ENCODE measurements around the gene DUOX1.

The DUOX1 gene

GRCh38 chr15:45138814-45139765 lies 9.3 kb downstream of the DUOX1 start:
- peaks cover 11% of the 10 kb centered on the region for H3K4me1 Mint-ChIP-seq (ENCODE audit: low read depth)
- H3K27me3 Mint-ChIP-seq (ENCODE audit: low read depth) = peaks cover 19% of the 10 kb centered on the region
- no peaks in the 10 kb centered on the region for H3K36me3 Mint-ChIP-seq (ENCODE audit: low read depth)
- H3K4me3 Mint-ChIP-seq = no peak overlapping the region
- no peaks in the 10 kb centered on the region for H3K9me3 Mint-ChIP-seq
- no peak overlapping the region for H3K27ac Mint-ChIP-seq

DNA sequence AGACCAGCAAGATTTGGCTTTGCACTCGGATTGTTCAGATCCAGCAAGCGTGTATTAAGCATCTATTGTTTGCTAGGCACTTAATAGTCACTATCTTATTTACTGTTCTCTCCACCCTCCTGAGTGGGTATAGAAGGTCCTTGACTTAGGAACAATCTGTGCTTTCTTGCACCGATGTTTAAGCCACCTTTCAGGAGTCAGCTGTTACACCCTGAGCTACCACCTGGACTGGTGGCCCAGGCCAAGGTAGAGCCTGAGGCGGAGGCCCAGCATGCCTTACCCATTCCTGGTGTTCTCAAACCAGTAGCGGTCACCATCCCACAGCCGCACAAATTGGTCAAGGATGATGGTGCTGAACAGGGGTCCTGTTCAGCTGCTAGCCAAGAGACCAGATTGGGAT lies 10.0 kb downstream of the DUOX1 start:
- peaks cover 12% of the 10 kb centered on the region for H3K27me3 Mint-ChIP-seq (ENCODE audit: low read depth)
- H3K9me3 Mint-ChIP-seq = no peaks in the 10 kb centered on the region
- no peaks in the 10 kb centered on the region for H3K36me3 Mint-ChIP-seq (ENCODE audit: low read depth)
- peaks cover 7% of the 10 kb centered on the region for H3K4me1 Mint-ChIP-seq (ENCODE audit: low read depth)
- no peak overlapping the region for H3K27ac Mint-ChIP-seq
- no peak overlapping the region for H3K4me3 Mint-ChIP-seq

- Mint-ChIP-seq H3K27me3 (ENCODE audit: low read depth) (peaks cover 10% of the 10 kb centered on the region), H3K4me3 (no peak overlapping the region), H3K27ac (no peak overlapping the region), H3K36me3 (ENCODE audit: low read depth) (no peaks in the 10 kb centered on the region), H3K9me3 (no peaks in the 10 kb centered on the region), H3K4me1 (ENCODE audit: low read depth) (peaks cover 5% of the 10 kb centered on the region)
These were observed 10.9 kb downstream of the DUOX1 start for GRCh38 chr15:45140557-45141250.

DNA sequence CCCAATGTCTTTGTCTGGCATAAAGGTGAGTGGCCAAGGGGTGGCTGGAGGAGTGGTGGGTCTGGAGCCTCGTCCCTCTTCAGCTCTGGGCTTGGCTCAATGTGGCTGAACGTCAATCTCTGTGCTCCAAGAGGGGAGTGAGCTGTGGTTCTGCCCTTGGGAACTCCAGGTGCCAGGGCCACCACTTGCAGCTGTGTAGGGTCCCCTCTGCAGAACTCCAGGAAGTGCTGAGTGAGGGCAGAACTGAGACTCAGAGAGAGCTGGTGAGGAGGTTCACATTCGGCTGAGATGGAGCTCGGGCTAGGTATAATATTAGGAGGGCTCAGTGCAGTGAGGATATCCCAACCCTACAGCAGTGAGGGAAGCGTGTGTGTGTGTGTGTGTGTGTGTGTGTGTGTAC lies 11.6 kb downstream of the DUOX1 start:
- Mint-ChIP-seq H3K4me1 (ENCODE audit: low read depth) (peaks cover 2% of the 10 kb centered on the region), H3K36me3 (ENCODE audit: low read depth) (no peaks in the 10 kb centered on the region), H3K27me3 (ENCODE audit: low read depth) (peaks cover 6% of the 10 kb centered on the region), H3K4me3 (no peak overlapping the region), H3K9me3 (no peaks in the 10 kb centered on the region), H3K27ac (no peak overlapping the region)

DNA sequence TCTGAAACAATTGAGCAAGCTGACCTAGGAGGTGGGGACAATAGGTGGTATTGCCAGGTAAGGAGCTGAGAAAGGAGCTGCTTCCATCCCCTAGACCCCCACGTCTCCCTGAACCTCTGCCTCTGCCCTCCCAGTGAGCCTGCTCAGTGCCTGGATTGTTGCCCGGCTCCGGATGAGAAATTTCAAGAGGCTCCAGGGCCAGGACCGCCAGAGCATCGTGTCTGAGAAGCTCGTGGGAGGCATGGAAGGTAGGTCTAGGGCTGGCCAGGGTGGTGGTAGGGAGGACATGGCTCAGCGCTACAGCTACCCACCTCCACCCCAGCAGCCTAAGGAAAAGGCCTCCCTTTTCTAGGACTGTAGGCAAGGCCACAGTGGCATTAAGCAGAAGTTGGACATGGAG lies 13.3 kb downstream of the DUOX1 start:
- H3K27me3 Mint-ChIP-seq (ENCODE audit: low read depth) = no peaks in the 10 kb centered on the region

GRCh38 chr15:45143946-45144345 lies 14.2 kb downstream of the DUOX1 start:
- Mint-ChIP-seq H3K36me3 (ENCODE audit: low read depth) (no peaks in the 10 kb centered on the region), H3K27ac (no peak overlapping the region), H3K4me1 (ENCODE audit: low read depth) (no peaks in the 10 kb centered on the region), H3K9me3 (no peaks in the 10 kb centered on the region), H3K4me3 (no peak overlapping the region), H3K27me3 (ENCODE audit: low read depth) (no peaks in the 10 kb centered on the region)

More for the DNA sequence above, 13.3 kb downstream of the DUOX1 start:
- no peaks in the 10 kb centered on the region for H3K9me3 Mint-ChIP-seq
- no peaks in the 10 kb centered on the region for H3K36me3 Mint-ChIP-seq (ENCODE audit: low read depth)
- H3K4me3 Mint-ChIP-seq = no peak overlapping the region
- no peak overlapping the region for H3K27ac Mint-ChIP-seq
- no peaks in the 10 kb centered on the region for H3K4me1 Mint-ChIP-seq (ENCODE audit: low read depth)

GRCh38 chr15:45144775-45145174 lies 15.0 kb downstream of the DUOX1 start:
- no peaks in the 10 kb centered on the region for H3K9me3 Mint-ChIP-seq
- no peak overlapping the region for H3K27ac Mint-ChIP-seq

GRCh38 chr15:45146405-45146804 lies 16.6 kb downstream of the DUOX1 start:
- Mint-ChIP-seq H3K4me1 (ENCODE audit: low read depth) (no peaks in the 10 kb centered on the region), H3K36me3 (ENCODE audit: low read depth) (no peaks in the 10 kb centered on the region), H3K4me3 (no peak overlapping the region), H3K27ac (no peak overlapping the region), H3K27me3 (ENCODE audit: low read depth) (no peaks in the 10 kb centered on the region), H3K9me3 (no peaks in the 10 kb centered on the region)

More at GRCh38 chr15:45144775-45145174, 15.0 kb downstream of the DUOX1 start:
- H3K36me3 Mint-ChIP-seq (ENCODE audit: low read depth) = no peaks in the 10 kb centered on the region
- H3K4me3 Mint-ChIP-seq = no peak overlapping the region
- no peaks in the 10 kb centered on the region for H3K4me1 Mint-ChIP-seq (ENCODE audit: low read depth)
- no peaks in the 10 kb centered on the region for H3K27me3 Mint-ChIP-seq (ENCODE audit: low read depth)

GRCh38 chr15:45147606-45148005 lies 17.8 kb downstream of the DUOX1 start:
- Mint-ChIP-seq H3K4me1 (ENCODE audit: low read depth) (no peaks in the 10 kb centered on the region), H3K27me3 (ENCODE audit: low read depth) (no peaks in the 10 kb centered on the region), H3K4me3 (no peak overlapping the region), H3K27ac (no peak overlapping the region), H3K36me3 (ENCODE audit: low read depth) (peaks cover 4% of the 10 kb centered on the region), H3K9me3 (no peaks in the 10 kb centered on the region)

- no peaks in the 10 kb centered on the region for H3K9me3 Mint-ChIP-seq
- H3K4me1 Mint-ChIP-seq (ENCODE audit: low read depth) = no peaks in the 10 kb centered on the region
- no peak overlapping the region for H3K4me3 Mint-ChIP-seq
- H3K36me3 Mint-ChIP-seq (ENCODE audit: low read depth) = peaks cover 4% of the 10 kb centered on the region
- H3K27ac Mint-ChIP-seq = no peak overlapping the region
- H3K27me3 Mint-ChIP-seq (ENCODE audit: low read depth) = no peaks in the 10 kb centered on the region
These were observed 18.6 kb downstream of the DUOX1 start for GRCh38 chr15:45148076-45149059.

GRCh38 chr15:45149060-45149459 lies 19.3 kb downstream of the DUOX1 start:
- Mint-ChIP-seq H3K9me3 (no peaks in the 10 kb centered on the region), H3K27me3 (ENCODE audit: low read depth) (no peaks in the 10 kb centered on the region), H3K4me1 (ENCODE audit: low read depth) (no peaks in the 10 kb centered on the region), H3K4me3 (no peak overlapping the region), H3K36me3 (ENCODE audit: low read depth) (peaks cover 4% of the 10 kb centered on the region), H3K27ac (no peak overlapping the region)

DNA sequence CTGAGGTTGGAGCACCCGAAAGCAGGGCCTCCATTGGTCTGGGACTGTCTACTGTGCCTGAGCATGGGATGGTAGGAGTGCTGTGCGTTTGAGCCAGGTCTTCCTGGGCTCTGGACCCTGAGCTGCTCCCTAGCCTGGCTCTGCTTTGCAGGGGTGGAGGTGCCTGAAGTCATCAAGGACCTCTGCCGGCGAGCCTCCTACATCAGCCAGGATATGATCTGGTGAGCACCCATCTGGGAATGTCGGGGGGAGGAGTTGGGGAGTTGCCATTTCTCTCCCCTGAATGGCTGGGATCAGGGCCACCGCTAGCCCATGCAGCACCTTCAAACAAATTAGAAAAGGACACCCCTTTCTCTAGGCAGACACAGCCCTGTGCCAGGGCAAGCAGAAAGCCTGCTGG lies 20.7 kb downstream of the DUOX1 start:
- H3K36me3 Mint-ChIP-seq (ENCODE audit: low read depth) = peaks cover 4% of the 10 kb centered on the region
- no peaks in the 10 kb centered on the region for H3K9me3 Mint-ChIP-seq
- no peaks in the 10 kb centered on the region for H3K4me1 Mint-ChIP-seq (ENCODE audit: low read depth)
- H3K27ac Mint-ChIP-seq = no peak overlapping the region
- H3K27me3 Mint-ChIP-seq (ENCODE audit: low read depth) = no peaks in the 10 kb centered on the region
- H3K4me3 Mint-ChIP-seq = no peak overlapping the region

DNA sequence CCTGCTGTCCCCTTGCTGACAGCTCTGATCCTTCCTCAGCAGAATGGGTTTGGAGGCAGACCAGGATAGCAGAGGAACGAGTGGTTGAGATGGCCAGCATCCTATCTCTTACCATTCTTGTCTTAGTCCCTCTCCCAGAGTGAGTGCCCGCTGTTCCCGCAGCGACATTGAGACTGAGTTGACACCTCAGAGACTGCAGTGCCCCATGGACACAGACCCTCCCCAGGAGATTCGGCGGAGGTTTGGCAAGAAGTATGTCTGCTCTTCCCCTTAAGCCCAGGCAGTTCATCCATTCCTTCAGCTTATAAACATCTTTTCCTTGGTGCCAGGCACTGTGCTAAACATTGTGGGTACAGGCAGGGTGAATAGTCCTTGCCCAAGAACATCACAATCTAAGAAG lies 21.2 kb downstream of the DUOX1 start:
- no peak overlapping the region for H3K27ac Mint-ChIP-seq

More for the DNA sequence above, 21.2 kb downstream of the DUOX1 start:
- Mint-ChIP-seq H3K4me3 (no peak overlapping the region), H3K36me3 (ENCODE audit: low read depth) (peaks cover 4% of the 10 kb centered on the region), H3K9me3 (no peaks in the 10 kb centered on the region), H3K4me1 (ENCODE audit: low read depth) (no peaks in the 10 kb centered on the region), H3K27me3 (ENCODE audit: low read depth) (no peaks in the 10 kb centered on the region)

Data from T-helper 1 cell treated with Interleukin-12 subunit alpha and Interleukin-12 subunit beta and Interleukin-4 antibody, amounts not matched to agents 30 μg/mL and 1 μg/mL, for 36 hours (primary cell).